Astrocyte (in vitro differentiated cells and primary cell): Measurements from ENCODE around the gene KREMEN1. TPM values are rescaled to one million over a fixed set of nuclear protein-coding genes. Genes with fewer than 3 reads are reported as not detected.

Experiments
- DNase-seq: peaks from one replicate; pipeline ENCODE4 v3.0.0-alpha.2; 2010; ENCODE audit warnings: low read depth
- FAIRE-seq: peaks from 2 replicates; lab custom pipeline; 2011; peaks lifted over from hg19 to GRCh38; lab: Jason Lieb, UNC
- H2AFZ ChIP-seq: 2 replicates; pipeline ENCODE4 v1.6.0; 2012; ENCODE audit warnings: low read depth, low read length, inconsistent platforms
- H3K27ac ChIP-seq: 2 replicates; pipeline ENCODE4 v1.5.1; 2011; ENCODE audit warnings: low read depth, low read length, inconsistent platforms
- H3K27me3 ChIP-seq: 2 replicates; pipeline ENCODE4 v1.6.0; 2011; ENCODE audit warnings: low read length, inconsistent platforms; ENCODE audit not compliant: insufficient read depth
- H3K36me3 ChIP-seq: 2 replicates; pipeline ENCODE4 v1.5.1; 2011; ENCODE audit warnings: low read length, inconsistent platforms; ENCODE audit not compliant: insufficient read depth
- H3K4me1 ChIP-seq: 2 replicates; pipeline ENCODE4 v1.5.1; 2011; ENCODE audit warnings: low read length, inconsistent platforms; ENCODE audit not compliant: insufficient read depth
- H3K4me2 ChIP-seq: 2 replicates; pipeline ENCODE4 v1.6.0; 2012; ENCODE audit warnings: low read length, inconsistent platforms
- H3K4me3 ChIP-seq: 2 replicates; pipeline ENCODE4 v1.5.1; 2011; ENCODE audit warnings: low read depth, mild to moderate bottlenecking, low read length, inconsistent platforms; ENCODE audit not compliant: insufficient read depth
- H3K79me2 ChIP-seq: 2 replicates; pipeline ENCODE4 v1.6.0; 2012; ENCODE audit warnings: mild to moderate bottlenecking, low read length, inconsistent platforms; ENCODE audit not compliant: insufficient read depth
- H3K9ac ChIP-seq: 2 replicates; pipeline ENCODE4 v1.6.0; 2012; ENCODE audit warnings: mild to moderate bottlenecking, low read length, inconsistent platforms
- H3K9me3 ChIP-seq: 2 replicates; pipeline ENCODE4 v1.5.1; 2012; ENCODE audit warnings: low read depth, mild to moderate bottlenecking, low read length, inconsistent platforms; ENCODE audit not compliant: insufficient read depth
- H4K20me1 ChIP-seq: 2 replicates; pipeline ENCODE4 v1.6.0; 2012; ENCODE audit warnings: low read length, inconsistent platforms; ENCODE audit not compliant: insufficient read depth
- H3K27ac Mint-ChIP-seq: one replicate; pipeline ENCODE4 v1.8.0; 2021; ENCODE audit warnings: mild to moderate bottlenecking, mixed read lengths; ENCODE audit not compliant: unreplicated experiment
- H3K27me3 Mint-ChIP-seq: one replicate; pipeline ENCODE4 v1.8.0; 2021; ENCODE audit warnings: low read depth, mixed read lengths; ENCODE audit not compliant: unreplicated experiment
- H3K36me3 Mint-ChIP-seq: one replicate; pipeline ENCODE4 v1.8.0; 2021; ENCODE audit warnings: low read depth, mixed read lengths; ENCODE audit not compliant: unreplicated experiment
- H3K4me1 Mint-ChIP-seq: one replicate; pipeline ENCODE4 v1.8.0; 2021; ENCODE audit warnings: low read depth, mixed read lengths; ENCODE audit not compliant: unreplicated experiment
- H3K4me3 Mint-ChIP-seq: one replicate; pipeline ENCODE4 v1.8.0; 2021; ENCODE audit warnings: mild to moderate bottlenecking, moderate library complexity, mixed read lengths; ENCODE audit not compliant: unreplicated experiment
- H3K9me3 Mint-ChIP-seq: one replicate; pipeline ENCODE4 v1.8.0; 2021; ENCODE audit warnings: mild to moderate bottlenecking, mixed read lengths; ENCODE audit not compliant: unreplicated experiment
- CTCF ChIP-seq: IDR thresholded peaks from 2 replicates; pipeline ENCODE4 v1.5.1; 2011; ENCODE audit warnings: low read depth, mild to moderate bottlenecking, inconsistent platforms, low read length, moderate library complexity; ENCODE audit not compliant: insufficient read depth
- EZH2 ChIP-seq: IDR thresholded peaks from 2 replicates; pipeline ENCODE4 v1.6.1; 2012; ENCODE audit warnings: mild to moderate bottlenecking, low read length, inconsistent platforms; ENCODE audit not compliant: insufficient read depth
- total RNA-seq: library from RNA; stranded (reverse); gene quantifications from 2 replicates; pipeline ENCODE4 v1.2.1, GENCODE V29; 2021

The KREMEN1 gene
- total RNA-seq, 1 donor from 2014 or later = 3.3 TPM

DNA sequence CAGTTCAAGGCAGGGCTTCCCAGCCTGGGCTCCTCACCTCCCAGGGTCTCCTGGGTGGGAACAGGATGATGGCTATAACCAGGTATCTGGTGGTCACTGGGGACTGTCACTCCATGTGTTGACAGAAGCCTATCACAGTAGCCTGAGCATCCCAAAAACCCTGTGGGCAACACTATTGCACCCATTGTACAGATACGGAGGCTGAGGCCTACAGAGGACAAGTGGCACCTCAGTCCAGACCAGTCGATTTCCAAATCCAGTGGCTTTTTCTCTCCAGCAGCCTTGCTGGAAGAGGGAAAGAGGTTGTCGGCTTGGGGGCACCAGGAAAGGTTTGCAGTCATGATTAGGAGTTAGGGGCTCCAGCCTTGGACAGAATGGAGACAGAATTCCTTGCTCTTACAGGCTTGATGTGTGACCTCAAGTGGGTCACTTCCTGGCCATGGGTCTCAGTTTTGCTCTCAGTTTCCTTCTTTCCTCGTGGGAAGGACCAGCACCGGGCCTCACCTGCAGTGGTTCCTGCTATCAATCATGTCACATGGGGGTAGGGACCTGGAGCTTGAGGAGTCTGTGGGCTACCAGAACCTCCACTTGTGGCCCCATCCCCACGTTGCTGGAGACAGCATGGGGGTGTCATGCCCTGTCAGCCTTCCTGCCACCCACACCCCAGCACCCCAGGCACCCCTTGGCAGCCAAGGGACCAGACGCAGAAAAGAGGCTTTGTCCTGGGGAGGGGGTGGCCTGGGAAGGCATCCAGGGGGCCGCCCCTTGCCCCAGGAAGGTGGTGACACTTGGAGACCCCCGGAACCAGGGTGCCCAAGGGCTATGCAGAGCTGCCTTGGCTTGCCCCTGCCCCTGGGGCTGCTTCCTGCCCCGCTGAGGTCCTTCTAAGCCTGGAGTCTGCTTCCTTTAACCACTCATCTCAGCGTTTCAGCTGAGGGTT is 135.0 kb downstream of the KREMEN1 start:
- peaks cover 10% of the 10 kb centered on the region for H3K27me3 ChIP-seq
- Mint-ChIP-seq H3K27ac (no peak overlapping the region), H3K4me1 (no peaks in the 10 kb centered on the region), H3K9me3 (no peaks in the 10 kb centered on the region), H3K4me3 (no peak overlapping the region), H3K27me3 (peaks cover 31% of the 10 kb centered on the region), H3K36me3 (no peaks in the 10 kb centered on the region)
- H3K36me3 ChIP-seq = no peaks in the 10 kb centered on the region
- no peak for TF ChIP-seq CTCF
- no peak for TF ChIP-seq EZH2
- H2AFZ ChIP-seq = no peak overlapping the region
- DNase-seq (no peak), FAIRE-seq (no peak)
- H3K4me3 ChIP-seq = no peak overlapping the region
- no peak overlapping the region for H3K27ac ChIP-seq
- no peaks in the 10 kb centered on the region for H3K9me3 ChIP-seq
- H4K20me1 ChIP-seq = no peaks in the 10 kb centered on the region
- H3K4me2 ChIP-seq = no peak overlapping the region
- no peaks in the 10 kb centered on the region for H3K79me2 ChIP-seq
- H3K4me1 ChIP-seq = peaks cover 5% of the 10 kb centered on the region
- no peak overlapping the region for H3K9ac ChIP-seq

DNA sequence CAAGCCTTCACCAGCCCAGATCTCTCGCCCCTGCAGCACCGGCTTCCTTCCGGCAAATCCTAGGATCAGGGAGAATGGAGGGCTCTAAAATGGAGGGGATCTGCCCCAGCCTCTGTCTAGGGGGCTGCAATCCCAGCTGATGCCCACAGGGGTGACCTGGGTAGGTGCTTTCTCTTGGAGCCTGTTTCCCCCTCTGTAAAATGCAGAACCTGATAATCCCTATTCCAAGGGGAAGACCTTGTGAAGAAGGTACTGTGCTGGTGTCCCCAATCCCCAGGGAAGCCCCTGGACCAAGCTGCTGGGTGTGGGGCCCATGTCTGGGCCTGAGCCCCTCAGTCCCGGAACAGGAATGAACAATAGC is 135.6 kb downstream of the KREMEN1 start:
- no peak overlapping the region for H3K4me3 Mint-ChIP-seq
- no peaks in the 10 kb centered on the region for H3K36me3 Mint-ChIP-seq
- Histone ChIP-seq H2AFZ (no peak overlapping the region), H3K9me3 (no peaks in the 10 kb centered on the region), H3K4me2 (no peak overlapping the region), H3K4me1 (peaks cover 4% of the 10 kb centered on the region), H3K27ac (no peak overlapping the region), H3K79me2 (no peaks in the 10 kb centered on the region), H4K20me1 (no peaks in the 10 kb centered on the region), H3K4me3 (no peak overlapping the region), H3K9ac (no peak overlapping the region), H3K27me3 (peaks cover 10% of the 10 kb centered on the region), H3K36me3 (no peaks in the 10 kb centered on the region)
- H3K9me3 Mint-ChIP-seq = no peaks in the 10 kb centered on the region
- no peak for DNase-seq
- no peak overlapping the region for H3K27ac Mint-ChIP-seq
- peaks cover 37% of the 10 kb centered on the region for H3K27me3 Mint-ChIP-seq
- H3K4me1 Mint-ChIP-seq = no peaks in the 10 kb centered on the region
- no peak for FAIRE-seq
- no peak for TF ChIP-seq EZH2
- peak; percentile 2 for TF ChIP-seq CTCF
